K562 (cell line): ENCODE measurements around the gene AAK1. TPM values are rescaled to one million over a fixed set of nuclear protein-coding genes. Genes with fewer than 3 reads are reported as not detected.

Source experiments
- ATF2 ChIP-seq: sonication (generic); formaldehyde crosslinking; IDR thresholded peaks from 2 replicates; pipeline ENCODE4 v1.8.1; 2022; ENCODE audit warnings: missing genetic modification reagents
- CHCHD3 ChIP-seq: fragments of 250-450 bp; sonication (Bioruptor Pico); IDR thresholded peaks from 2 replicates; pipeline ENCODE4 v2.1.2; 2022; ENCODE audit warnings: mild to moderate bottlenecking
- ETV1 ChIP-seq: fragments of 450-650 bp; conservative IDR thresholded peaks from 2 replicates; pipeline ENCODE4 v1.6.1; 2016; ENCODE audit warnings: missing genetic modification characterization, control low read depth, low read depth, missing compliant biosample characterization
- ETV6 ChIP-seq, 3 experiments: fragments of 150-350 bp in 1 of 3; sonication (generic) in 1 of 3; formaldehyde crosslinking in 1 of 3; IDR thresholded peaks; 2 replicates each; pipeline versions ENCODE4 v1.6.1 to v1.8.0; 2014 to 2022; ENCODE audit warnings: borderline replicate concordance in 2 of 3, low read depth in 2 of 3, antibody characterized with exemption in 1 of 3, low read length in 1 of 3, mild to moderate bottlenecking in 1 of 3, missing genetic modification reagents in 1 of 3
- NR4A1 ChIP-seq, 2 experiments: fragments of 250-450 bp in 1 of 2; fragments of 450-650 bp in 1 of 2; sonication (Bioruptor Pico) in 1 of 2; IDR thresholded peaks; 2 replicates each; pipeline versions ENCODE4 v1.4.0 to v1.6.1; 2016 to 2020; ENCODE audit warnings: mild to moderate bottlenecking in 2 of 2, missing compliant biosample characterization in 1 of 2, missing genetic modification characterization in 1 of 2, moderate library complexity in 1 of 2
- PRDM10 ChIP-seq: fragments of 450-650 bp; IDR thresholded peaks from 2 replicates; pipeline ENCODE4 v1.6.1; 2018; ENCODE audit not compliant: partially characterized antibody
- PURB ChIP-seq: sonication (generic); formaldehyde crosslinking; IDR thresholded peaks from 2 replicates; pipeline ENCODE4 v1.9.0; 2021; ENCODE audit warnings: low read depth, mild to moderate bottlenecking, missing genetic modification reagents
- SNIP1 ChIP-seq: fragments of 450-650 bp; IDR thresholded peaks from 2 replicates; pipeline ENCODE4 v1.7.1; 2017; ENCODE audit warnings: low read depth, mild to moderate bottlenecking
- TCF7L2 ChIP-seq: fragments of 150-350 bp; IDR thresholded peaks from 2 replicates; pipeline ENCODE4 v1.6.1; 2016; ENCODE audit warnings: low read depth, mild to moderate bottlenecking, low read length, moderate library complexity
- TEAD4 ChIP-seq, 2 experiments: sonication (generic) in 1 of 2; formaldehyde crosslinking in 1 of 2; IDR thresholded peaks; 2 replicates each; pipeline versions ENCODE4 v1.6.1 to v1.8.0; 2012 to 2022; ENCODE audit warnings: borderline replicate concordance in 1 of 2, inconsistent platforms in 1 of 2, low read length in 1 of 2, mild to moderate bottlenecking in 1 of 2, missing genetic modification reagents in 1 of 2
- TFAM ChIP-seq: fragments of 250-450 bp; sonication (Bioruptor Pico); conservative IDR thresholded peaks from 2 replicates; pipeline ENCODE4 v1.5.0; 2021; ENCODE audit warnings: mild to moderate bottlenecking, moderate library complexity
- U2AF1 ChIP-seq: fragments of 200-400 bp; formaldehyde crosslinking; optimal IDR thresholded peaks from 2 replicates; pipeline ENCODE3; 2017; ENCODE audit warnings: mild to moderate bottlenecking, low read depth, low read length, moderate library complexity
- YY1 ChIP-seq, 3 experiments: IDR thresholded peaks; 2 replicates each; pipeline ENCODE4 v1.6.1; 2011; ENCODE audit warnings: low read length in 2 of 3, mild to moderate bottlenecking in 2 of 3, moderate library complexity in 2 of 3, borderline replicate concordance in 1 of 3, control low read depth in 1 of 3, low read depth in 1 of 3; ENCODE audit not compliant: insufficient read depth in 3 of 3, insufficient replicate concordance in 2 of 3, control insufficient read depth in 1 of 3, insufficient read length in 1 of 3; ENCODE audit errors: extremely low read depth in 1 of 3
- ZBTB33 ChIP-seq: sonication (generic); formaldehyde crosslinking; IDR thresholded peaks from 2 replicates; pipeline ENCODE4 v1.8.1; 2023; ENCODE audit warnings: mild to moderate bottlenecking, missing genetic modification reagents
- ZNF224 ChIP-seq: sonication (generic); formaldehyde crosslinking; IDR thresholded peaks from 2 replicates; pipeline ENCODE4 v1.8.0; 2022; ENCODE audit warnings: mild to moderate bottlenecking, missing genetic modification reagents
- ZNF24 ChIP-seq: fragments of 450-650 bp; IDR thresholded peaks from 2 replicates; pipeline ENCODE4 v1.6.1; 2016
- ZNF586 ChIP-seq: fragments of 450-650 bp; formaldehyde crosslinking; conservative IDR thresholded peaks from 2 replicates; pipeline ENCODE4 v1.4.0; 2020; ENCODE audit warnings: mild to moderate bottlenecking, moderate library complexity
- polyA plus RNA-seq, 8 experiments: library from polyadenylated mRNA; depleted of rRNA in 4 of 8; stranded (reverse) in 5 of 8; unstranded in 3 of 8; fragments of >200 nt; fragmentation: Nextera tagmentation in 2 of 8; fragmentation: Illumina TruSeq in 1 of 8; extraction: Ambion mirVana in 2 of 8; extraction: Trizol in 1 of 8; gene quantifications; 2 replicates each; pipeline versions ENCODE4 v1.2.1 to v1.2.3, GENCODE V29; 2011 to 2014; ENCODE audit warnings: inconsistent platforms in 1 of 8, missing spikeins in 1 of 8
- total RNA-seq, 7 experiments: library from RNA; depleted of rRNA in 6 of 7; stranded (reverse); fragments of >200 nt in 6 of 7; fragmentation: Illumina TruSeq in 2 of 7; extraction: Trizol in 2 of 7; gene quantifications; 2 replicates each; pipeline versions ENCODE4 v1.2.1 to v1.2.3, GENCODE V29; 2011 to 2021; ENCODE audit warnings: low replicate concordance in 1 of 7

Gene AAK1
- total and polyA plus RNA-seq, 9 of the 15 experiments (the other 6 are each of a cell fraction or from before 2014, with no cell fraction given): 0.89 to 17.1 (median 6.0) TPM

- no peak for TF ChIP-seq PURB (CRISPR knock-in tag)
- TF ChIP-seq SNIP1: no peak
- TF ChIP-seq TFAM (CRISPR knock-in tag): no peak
- no peak for TF ChIP-seq NR4A1 (CRISPR knock-in tag; IDR thresholded peaks at IDR 0.05)
- TF ChIP-seq NR4A1 (tag; IDR thresholded peaks at IDR 0.05): no peak
- no peak; the same call in 1 of the 2 replicates for TF ChIP-seq TEAD4 (IDR thresholded peaks at IDR 0.05; ENCODE audit: low read length)
- no peak for TF ChIP-seq TEAD4 (CRISPR knock-in tag; IDR thresholded peaks at IDR 0.05; ENCODE audit: borderline replicate concordance)
- TF ChIP-seq ETV6 (IDR thresholded peaks at IDR 0.05; ENCODE audit: borderline replicate concordance in 1 of 2, low read depth in 2 of 2, low read length in 1 of 2): no peak
- no peak for TF ChIP-seq ETV6 (CRISPR knock-in tag; IDR thresholded peaks at IDR 0.05; ENCODE audit: borderline replicate concordance)
- TF ChIP-seq CHCHD3 (CRISPR knock-in tag): no peak
- TF ChIP-seq PRDM10: peak; percentile 62
- no peak for TF ChIP-seq ATF2 (CRISPR knock-in tag)
- no peak for TF ChIP-seq ZBTB33 (CRISPR knock-in tag)
- peak; percentile 34 to 80 (median 76) for TF ChIP-seq YY1 (IDR thresholded peaks at IDR 0.05; ENCODE audit: borderline replicate concordance in 1 of 3, control insufficient read depth in 1 of 3, extremely low read depth in 1 of 3, insufficient read depth in 3 of 3, insufficient read length in 1 of 3, insufficient replicate concordance in 2 of 3, low read depth in 1 of 3, low read length in 2 of 3)
- TF ChIP-seq U2AF1: no peak
- TF ChIP-seq ZNF24: no peak
- no peak for TF ChIP-seq ZNF586 (CRISPR knock-in tag)
- TF ChIP-seq TCF7L2: no peak
- peak; percentile 90 for TF ChIP-seq ETV1 (tag)
- no peak for TF ChIP-seq ZNF224 (CRISPR knock-in tag)
These were observed at the start of gene AAK1 (continued) for GRCh38 chr2:69643602-69644505.
